Stimulated activated naive CD8-positive, alpha-beta T cell treated with anti-CD3 and anti-CD28 coated beads, Interleukin-15, amount 100 ng/mL, for 72 hours (primary cell): ENCODE data around the gene HNRNPUL2.
"Not testable (repeated sequence)": the region's sequence is repeated elsewhere in the genome, so short reads cannot be mapped to it uniquely, and the experiment has no call there.

Experiments
- ATAC-seq: fragments of 150-1000 bp; cut with Tn5 transposase; 2 replicates; pipeline ENCODE4 v1.10.0; 2021; ENCODE audit warnings: mild to moderate bottlenecking, moderate library complexity
- DNase-seq, 2 donors: peaks; one replicate each; pipeline ENCODE4 v3.0.0; 2021 to 2022
- H3K27ac Mint-ChIP-seq, 2 donors: one replicate each; pipeline ENCODE4 v1.8.0; 2022; ENCODE audit warnings: mild to moderate bottlenecking in 2 of 2, mixed read lengths in 2 of 2, moderate library complexity in 2 of 2
- H3K27me3 Mint-ChIP-seq: one replicate; pipeline ENCODE4 v1.8.0; 2022; ENCODE audit warnings: mixed read lengths
- H3K4me1 Mint-ChIP-seq: one replicate; pipeline ENCODE4 v1.8.0; 2022; ENCODE audit warnings: mild to moderate bottlenecking, mixed read lengths
- H3K4me3 Mint-ChIP-seq, 2 donors: one replicate each; pipeline ENCODE4 v1.8.0; 2022; ENCODE audit warnings: mild to moderate bottlenecking in 2 of 2, mixed read lengths in 2 of 2, moderate library complexity in 1 of 2
- H3K9me3 Mint-ChIP-seq, 2 donors: one replicate each; pipeline ENCODE4 v1.8.0; 2022; ENCODE audit warnings: mixed read lengths in 2 of 2

The HNRNPUL2 gene

DNA sequence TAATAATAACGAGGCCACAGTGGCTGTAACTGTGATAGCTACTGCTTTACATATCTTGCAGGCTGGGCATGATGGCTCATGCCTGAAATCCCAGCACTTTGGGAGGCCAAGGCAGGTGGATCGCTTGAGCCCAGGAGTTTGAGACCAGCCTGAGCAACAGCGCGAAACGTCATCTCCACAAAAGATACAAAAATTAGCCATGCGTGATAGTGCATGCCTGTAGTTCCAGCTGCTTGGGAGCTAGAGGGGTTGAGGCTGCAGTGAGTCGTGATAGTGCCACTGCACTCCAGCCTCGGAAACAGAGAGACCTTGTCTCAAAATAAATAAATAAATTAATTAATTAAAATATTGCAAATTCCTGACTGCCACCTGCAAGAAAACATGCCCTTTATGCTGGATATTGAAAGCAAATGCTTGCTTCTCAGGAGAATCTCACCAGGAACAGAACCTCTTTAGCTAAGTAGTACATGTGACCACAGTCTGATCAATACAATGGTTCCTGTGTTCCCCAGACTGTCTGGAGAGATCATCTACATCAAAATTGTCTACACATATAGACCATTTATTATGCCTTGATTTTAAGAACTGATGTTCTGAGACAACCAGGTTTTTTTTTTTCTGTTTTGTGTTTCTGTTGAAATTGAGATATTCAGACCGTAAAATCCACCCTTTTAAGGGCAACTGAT, 20.4 kb upstream of the HNRNPUL2 start:
- no peak overlapping the region for H3K27ac Mint-ChIP-seq
- H3K9me3 Mint-ChIP-seq: no peaks in the 10 kb centered on the region
- DNase-seq (no peak), ATAC-seq (no peak)
- peaks cover 20% of the 10 kb centered on the region for H3K4me1 Mint-ChIP-seq
- H3K27me3 Mint-ChIP-seq: no peaks in the 10 kb centered on the region
- no peak overlapping the region for H3K4me3 Mint-ChIP-seq

DNA sequence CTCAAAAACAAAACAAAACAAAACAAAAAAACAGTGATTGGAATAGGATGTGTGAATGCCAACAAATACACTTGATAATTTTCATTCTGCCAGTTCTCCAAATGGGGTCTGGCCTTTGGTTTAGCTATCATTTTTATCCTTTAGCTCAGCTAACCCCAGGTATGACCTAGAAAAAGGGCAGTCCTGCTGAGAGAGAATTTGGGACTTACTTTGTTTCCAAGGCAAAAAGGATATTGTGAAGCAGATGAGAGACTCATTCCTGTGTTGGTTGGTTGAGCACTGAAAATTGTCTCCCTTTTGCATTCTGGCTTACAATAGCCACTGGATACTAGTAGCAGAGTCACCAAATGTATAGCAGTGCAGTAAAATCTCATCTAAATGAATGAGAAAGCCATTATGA, 9.9 kb upstream of the HNRNPUL2 start:
- peaks cover 5% of the 10 kb centered on the region for H3K4me1 Mint-ChIP-seq
- H3K4me3 Mint-ChIP-seq: no peak overlapping the region
- H3K27ac Mint-ChIP-seq: no peak overlapping the region
- DNase-seq (no peak), ATAC-seq (no peak)
- H3K27me3 Mint-ChIP-seq: no peaks in the 10 kb centered on the region
- no peaks in the 10 kb centered on the region for H3K9me3 Mint-ChIP-seq

DNA sequence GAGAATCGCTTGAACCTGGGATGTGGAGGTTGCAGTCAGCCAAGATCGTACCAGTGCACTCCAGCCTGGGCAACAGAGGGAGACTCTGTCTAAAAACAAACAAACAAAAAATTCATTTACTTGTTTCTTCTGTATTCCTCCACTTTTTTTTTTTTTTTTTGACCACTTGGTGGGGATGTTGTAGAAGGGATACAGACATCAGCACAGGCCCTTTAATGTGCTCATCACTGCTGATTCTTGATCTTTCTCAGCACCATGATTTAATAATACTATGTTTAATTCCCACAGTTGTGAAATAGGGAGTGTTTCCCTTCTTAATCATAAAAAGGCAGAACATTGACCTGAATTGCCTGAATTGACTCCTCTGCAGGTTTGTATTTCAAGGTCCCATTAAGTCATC, 5.6 kb upstream of the HNRNPUL2 start:
- Mint-ChIP-seq H3K27me3 (no peaks in the 10 kb centered on the region), H3K4me1 (peaks cover 27% of the 10 kb centered on the region), H3K27ac (peak overlapping the region in 1 of 2 donors; percentile 87), H3K4me3 (no peak overlapping the region), H3K9me3 (no peaks in the 10 kb centered on the region)
- DNase-seq (no peak), ATAC-seq (peak; percentile 26)

DNA sequence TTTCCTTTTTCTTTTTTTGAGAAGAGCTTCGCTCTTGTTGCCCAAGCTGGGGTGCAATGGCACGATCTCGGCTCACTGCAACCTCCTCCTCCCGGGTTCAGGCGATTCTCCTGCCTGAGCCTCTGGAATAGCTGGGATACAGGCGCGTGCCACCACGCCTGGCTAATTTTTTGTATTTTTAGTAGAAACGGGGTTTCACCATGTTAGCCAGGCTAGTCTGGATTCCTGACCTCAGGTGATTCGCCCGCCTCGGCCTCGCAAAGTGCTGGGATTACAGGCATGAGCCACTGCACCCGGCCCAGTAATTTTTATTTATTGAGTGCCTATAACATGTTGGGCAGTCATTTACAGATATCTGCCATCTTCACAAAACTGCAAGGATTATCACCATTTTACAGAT, 2.8 kb upstream of the HNRNPUL2 start:
- not testable (repeated sequence) for H3K9me3 Mint-ChIP-seq, H3K27ac Mint-ChIP-seq, DNase-seq, H3K27me3 Mint-ChIP-seq, ATAC-seq
- Mint-ChIP-seq H3K4me3 (peak overlapping the region; percentile 97 to 100), H3K4me1 (peaks cover 34% of the 10 kb centered on the region)

DNA sequence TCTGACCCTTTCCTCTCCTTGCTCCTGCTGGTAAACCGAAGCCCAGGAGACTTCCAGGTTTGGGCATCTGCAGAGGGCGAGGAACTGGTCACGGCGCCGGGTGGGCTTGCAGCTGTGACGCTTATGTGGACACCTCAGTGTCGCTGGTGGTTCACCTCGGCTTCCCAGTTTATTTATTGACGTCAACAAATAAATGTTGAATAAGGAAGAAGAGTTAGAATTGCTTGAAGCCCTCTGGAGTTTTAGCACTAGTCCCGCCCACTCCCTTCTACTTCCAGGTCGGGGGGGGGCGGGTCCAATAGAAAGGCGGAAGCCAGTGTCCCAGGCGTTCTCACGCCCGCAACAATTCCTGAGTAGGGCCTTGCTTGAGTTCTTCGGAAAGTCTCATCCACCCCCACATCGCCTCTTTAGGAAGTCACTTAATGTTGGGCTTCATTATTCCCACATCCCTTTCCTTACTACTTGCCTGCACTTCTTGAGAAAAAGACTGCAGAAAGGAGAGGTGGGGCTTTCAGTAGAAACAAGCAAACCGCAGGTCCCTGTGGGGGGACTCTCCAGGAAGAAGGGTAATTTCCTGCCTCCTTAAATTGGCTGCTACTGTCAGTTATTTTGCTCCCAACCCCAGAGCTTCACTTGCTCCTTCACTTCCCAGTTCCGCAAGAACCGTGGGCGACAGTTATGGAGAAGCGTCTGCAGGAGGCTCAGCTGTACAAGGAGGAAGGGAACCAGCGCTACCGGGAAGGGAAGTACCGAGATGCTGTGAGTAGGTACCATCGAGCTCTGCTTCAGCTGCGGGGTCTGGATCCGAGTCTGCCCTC, 1.1 kb upstream of the HNRNPUL2 start, which contains the start of gene TTC9C:
Gene TTC9C (plus strand): TSS at position 316 of the 818 bp plus-strand sequence. CDS start 363 bp downstream, at position 679.
- ATAC-seq (peak; percentile 27), DNase-seq (peak in 1 of 2 donors; percentile 81)
- Mint-ChIP-seq H3K9me3 (no peaks in the 10 kb centered on the region), H3K4me3 (peak within 1 kb of the TSS; percentile 97 to 100), H3K27ac (peak within 1 kb of the TSS; percentile 94 to 96), H3K4me1 (peaks cover 50% of the 10 kb centered on the region), H3K27me3 (no peaks in the 10 kb centered on the region)

DNA sequence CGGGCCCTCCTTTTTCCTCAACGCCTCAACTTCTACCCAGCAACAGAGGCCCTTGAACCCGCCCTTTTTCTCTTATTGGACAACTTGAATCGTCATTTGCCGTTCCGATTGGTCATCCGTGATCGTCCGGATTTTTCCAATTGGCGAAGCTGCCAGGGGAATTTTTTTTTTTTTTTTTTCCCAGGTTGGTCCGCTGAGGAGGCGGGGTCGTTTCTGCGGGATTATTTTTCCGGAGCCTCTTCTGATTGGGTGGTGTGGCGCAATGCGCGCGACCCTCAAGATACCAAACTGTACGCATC, 564 bp upstream of the HNRNPUL2 start:
- Mint-ChIP-seq H3K4me1 (peaks cover 46% of the 10 kb centered on the region), H3K27me3 (no peaks in the 10 kb centered on the region), H3K9me3 (no peaks in the 10 kb centered on the region), H3K4me3 (peak overlapping the region; percentile 97 to 100), H3K27ac (peak overlapping the region; percentile 94 to 96)
- ATAC-seq (peak; percentile 71), DNase-seq (peak; percentile 88 to 91)

DNA sequence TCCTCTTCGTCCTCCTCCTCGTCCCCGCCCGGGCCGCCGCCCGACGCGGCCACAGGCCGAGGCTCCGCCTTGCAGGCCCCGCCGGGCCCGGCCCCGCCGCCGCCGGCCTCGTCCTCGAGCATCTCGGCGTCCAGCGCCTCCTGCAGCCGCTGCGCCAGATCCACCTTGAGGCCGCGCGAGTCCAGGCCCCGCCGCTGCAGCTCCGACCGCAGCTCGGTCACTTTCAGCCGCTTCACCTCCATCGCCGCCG, 417 bp downstream of the HNRNPUL2 start:
- peak; percentile 4 for ATAC-seq
- H3K9me3 Mint-ChIP-seq: no peaks in the 10 kb centered on the region
- peaks cover 56% of the 10 kb centered on the region for H3K4me1 Mint-ChIP-seq
- peak overlapping the region; percentile 91 to 96 for H3K27ac Mint-ChIP-seq
- DNase-seq: no peak
- no peaks in the 10 kb centered on the region for H3K27me3 Mint-ChIP-seq
- H3K4me3 Mint-ChIP-seq: peak overlapping the region; percentile 97 to 100

DNA sequence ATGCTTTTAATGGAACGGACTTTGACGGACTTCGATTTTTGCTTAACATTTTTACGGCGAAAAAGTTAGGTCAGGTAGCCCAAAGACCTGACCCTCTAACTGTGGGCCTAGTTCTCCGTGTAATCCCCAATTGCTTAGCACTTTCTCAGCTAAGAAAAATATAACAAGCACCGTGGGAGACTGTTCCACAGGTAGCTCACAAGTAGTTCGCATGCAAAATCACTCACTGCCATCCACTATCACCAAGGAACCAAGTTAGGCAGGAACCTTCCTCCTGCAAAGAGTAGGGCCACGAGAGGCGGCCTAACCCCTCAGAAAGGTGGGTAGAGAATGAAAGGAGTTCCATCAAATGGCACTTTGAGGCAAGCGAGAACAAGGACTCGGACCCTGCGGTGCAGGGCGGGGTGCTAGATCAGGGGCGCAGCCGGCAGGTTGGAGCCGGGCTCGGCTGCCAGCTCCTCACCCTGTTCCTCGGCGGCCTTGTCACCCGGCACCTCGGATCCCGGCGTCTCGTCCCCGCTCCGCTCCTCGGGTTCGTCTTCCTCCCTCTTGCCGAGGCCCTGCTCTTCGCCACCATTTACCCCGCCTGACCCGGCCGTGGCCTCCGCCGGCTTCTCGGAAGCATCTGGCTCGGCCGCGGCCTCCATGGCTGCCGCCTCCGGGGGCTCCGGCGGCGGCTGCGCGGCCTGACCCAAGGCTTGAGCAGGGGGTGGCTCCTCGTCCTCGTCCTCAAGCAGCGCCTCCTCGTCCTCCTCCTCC, 922 bp downstream of the HNRNPUL2 start:
- Mint-ChIP-seq H3K9me3 (no peaks in the 10 kb centered on the region), H3K4me3 (peak overlapping the region; percentile 97 to 100), H3K27ac (peak overlapping the region; percentile 91 to 95), H3K27me3 (no peaks in the 10 kb centered on the region), H3K4me1 (peaks cover 57% of the 10 kb centered on the region)
- ATAC-seq (no peak), DNase-seq (no peak)

DNA sequence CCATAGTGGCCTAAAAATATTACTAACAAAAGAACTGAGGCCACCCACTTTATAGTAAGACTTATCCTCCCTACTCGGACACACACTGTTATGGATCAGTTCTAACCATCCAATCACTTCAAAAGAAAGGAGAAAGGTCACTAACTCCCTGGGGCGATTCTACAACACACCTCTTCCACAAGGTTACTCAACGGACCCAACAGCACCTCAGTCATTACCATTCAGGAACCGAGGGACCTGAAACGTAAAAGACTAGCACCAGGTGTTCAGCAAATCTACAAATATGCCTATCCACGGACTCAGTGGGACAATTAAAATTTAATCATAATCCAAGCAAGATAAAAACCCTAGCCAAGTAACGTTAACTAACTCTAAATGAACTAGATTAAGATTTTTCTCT, 1.6 kb downstream of the HNRNPUL2 start:
- ATAC-seq (no peak), DNase-seq (no peak)
- H3K27ac Mint-ChIP-seq: peak overlapping the region; percentile 91 to 95
- H3K4me3 Mint-ChIP-seq: peak overlapping the region; percentile 97 to 100
- no peaks in the 10 kb centered on the region for H3K27me3 Mint-ChIP-seq
- peaks cover 56% of the 10 kb centered on the region for H3K4me1 Mint-ChIP-seq
- H3K9me3 Mint-ChIP-seq: no peaks in the 10 kb centered on the region

DNA sequence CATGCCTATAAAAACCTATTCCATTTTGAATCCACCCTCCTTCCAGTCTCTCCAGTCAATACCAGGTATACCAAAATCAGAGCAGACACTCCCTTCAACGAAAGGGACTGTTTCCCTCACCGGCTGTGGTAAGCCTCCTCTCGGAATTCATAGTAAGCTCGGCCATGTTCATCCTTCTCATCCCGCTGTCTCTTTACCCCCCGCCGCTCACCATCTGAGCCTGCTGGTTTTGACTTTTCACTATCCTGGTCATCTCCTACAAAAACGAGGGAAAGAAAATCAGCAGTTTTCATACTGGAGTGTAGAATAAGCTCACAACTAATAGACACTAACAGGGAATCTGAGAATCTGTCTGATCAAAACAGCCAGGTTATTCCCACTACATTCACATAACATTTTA, 3.1 kb downstream of the HNRNPUL2 start:
- ATAC-seq: no peak
- Mint-ChIP-seq H3K27me3 (no peaks in the 10 kb centered on the region), H3K9me3 (no peaks in the 10 kb centered on the region), H3K27ac (peak overlapping the region; percentile 25 to 80), H3K4me1 (peaks cover 56% of the 10 kb centered on the region), H3K4me3 (peak overlapping the region; percentile 97 to 100)
- DNase-seq: no peak

DNA sequence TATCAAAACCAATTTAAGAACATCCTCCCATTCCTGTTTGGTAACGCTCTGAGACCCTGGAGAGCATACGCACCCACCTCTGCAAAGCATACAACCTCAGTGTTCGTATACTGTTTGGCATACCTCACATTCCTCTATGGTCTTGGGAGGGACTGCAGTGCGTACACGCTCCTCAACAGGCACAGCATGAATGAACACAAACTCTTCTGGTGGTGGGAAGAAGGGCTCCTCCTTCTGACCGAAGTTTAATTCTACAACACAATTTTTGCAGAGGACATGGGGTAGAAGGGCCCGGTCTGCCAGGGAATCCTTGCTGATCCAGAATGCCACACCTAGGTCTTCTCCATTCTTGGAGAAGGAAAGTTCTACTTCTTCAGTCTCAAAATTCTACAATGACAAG, 5.3 kb downstream of the HNRNPUL2 start:
- H3K9me3 Mint-ChIP-seq: no peaks in the 10 kb centered on the region
- peaks cover 57% of the 10 kb centered on the region for H3K4me1 Mint-ChIP-seq
- H3K4me3 Mint-ChIP-seq: no peak overlapping the region
- DNase-seq (no peak), ATAC-seq (no peak)
- H3K27me3 Mint-ChIP-seq: no peaks in the 10 kb centered on the region
- peak overlapping the region in 1 of 2 donors; percentile 20 for H3K27ac Mint-ChIP-seq

DNA sequence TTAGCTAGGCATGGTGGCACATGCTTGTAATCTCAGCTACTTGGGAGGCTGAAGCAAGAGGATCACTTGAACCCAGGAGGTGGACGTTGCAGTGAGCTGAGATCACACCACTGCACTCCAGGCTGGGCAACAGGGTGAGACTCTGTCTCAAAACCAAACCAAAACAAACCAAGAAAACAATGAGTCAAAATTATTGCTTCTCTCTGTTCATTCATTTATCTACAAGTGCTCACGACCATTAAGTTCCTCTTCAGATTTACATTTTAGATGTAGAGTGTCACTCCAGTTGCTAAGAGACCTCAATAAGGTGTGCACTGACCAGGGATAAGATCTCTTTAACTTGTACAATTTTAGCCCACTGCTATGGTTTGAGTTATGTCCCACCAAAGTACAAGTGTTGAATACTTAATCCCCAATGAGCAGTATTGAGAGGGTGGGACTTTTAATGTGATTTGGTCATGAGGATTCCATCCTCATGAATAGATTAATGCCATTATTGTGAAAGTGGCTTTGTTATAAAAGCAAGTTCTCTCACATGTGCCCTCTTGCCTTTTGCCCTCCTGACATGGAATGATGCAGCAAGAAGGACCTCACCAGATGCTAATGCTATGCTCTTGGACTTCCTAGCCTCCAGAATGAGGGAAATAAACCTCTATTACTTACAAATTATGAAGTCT, 7.8 kb downstream of the HNRNPUL2 start:
- peak overlapping the region in 1 of 2 donors; percentile 42 for H3K27ac Mint-ChIP-seq
- no peak for ATAC-seq
- H3K4me3 Mint-ChIP-seq: no peak overlapping the region
- peaks cover 69% of the 10 kb centered on the region for H3K4me1 Mint-ChIP-seq
- no peak for DNase-seq
- no peaks in the 10 kb centered on the region for H3K27me3 Mint-ChIP-seq
- H3K9me3 Mint-ChIP-seq: no peaks in the 10 kb centered on the region

DNA sequence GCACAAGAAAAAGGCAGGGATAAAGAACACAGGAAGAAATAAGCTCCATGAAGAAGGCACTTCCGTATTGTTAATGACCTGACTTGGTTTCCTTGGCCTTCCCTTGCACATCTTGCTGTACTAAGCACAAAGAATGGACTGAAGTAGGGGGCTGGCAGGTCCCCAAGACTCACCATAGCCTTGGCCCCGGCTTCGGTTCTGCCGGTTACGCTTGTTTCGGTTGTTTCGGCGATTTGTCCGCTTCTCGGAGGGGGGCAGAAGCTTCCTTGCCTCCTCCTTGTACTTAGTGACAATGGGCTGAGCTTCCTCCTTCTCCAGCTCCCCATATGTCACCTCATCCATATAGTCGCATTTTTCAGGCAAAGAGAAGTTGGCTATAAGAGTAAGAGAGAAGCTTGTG, 10.4 kb downstream of the HNRNPUL2 start:
- H3K27me3 Mint-ChIP-seq: no peaks in the 10 kb centered on the region
- H3K27ac Mint-ChIP-seq: peak overlapping the region in 1 of 2 donors; percentile 59
- DNase-seq: no peak
- H3K4me1 Mint-ChIP-seq: peaks cover 73% of the 10 kb centered on the region
- no peak for ATAC-seq
- no peak overlapping the region for H3K4me3 Mint-ChIP-seq
- H3K9me3 Mint-ChIP-seq: no peaks in the 10 kb centered on the region

DNA sequence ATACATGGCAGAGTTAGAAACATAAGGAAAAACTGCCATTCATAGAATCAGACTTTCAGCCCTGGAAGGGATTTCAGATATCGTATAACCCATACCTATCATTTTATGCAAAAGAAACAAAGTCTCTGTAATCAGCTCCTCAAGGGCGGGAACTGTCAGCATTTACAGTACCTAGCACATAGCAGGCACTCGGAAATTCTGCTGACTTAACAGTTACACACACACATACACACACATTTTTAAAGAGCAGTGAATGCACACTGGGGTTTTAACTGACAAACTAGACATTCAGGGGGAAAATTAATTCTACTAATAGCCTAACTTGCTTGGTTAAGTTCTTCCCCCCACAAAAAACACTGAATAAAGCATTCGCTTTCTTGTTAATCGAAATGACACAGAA, 11.1 kb downstream of the HNRNPUL2 start:
- ATAC-seq (no peak), DNase-seq (no peak)
- Mint-ChIP-seq H3K4me3 (no peak overlapping the region), H3K4me1 (peaks cover 67% of the 10 kb centered on the region), H3K27ac (peak overlapping the region in 1 of 2 donors; percentile 11), H3K9me3 (no peaks in the 10 kb centered on the region), H3K27me3 (no peaks in the 10 kb centered on the region)
